ENCODE results near the gene PSTPIP2.

DNA sequence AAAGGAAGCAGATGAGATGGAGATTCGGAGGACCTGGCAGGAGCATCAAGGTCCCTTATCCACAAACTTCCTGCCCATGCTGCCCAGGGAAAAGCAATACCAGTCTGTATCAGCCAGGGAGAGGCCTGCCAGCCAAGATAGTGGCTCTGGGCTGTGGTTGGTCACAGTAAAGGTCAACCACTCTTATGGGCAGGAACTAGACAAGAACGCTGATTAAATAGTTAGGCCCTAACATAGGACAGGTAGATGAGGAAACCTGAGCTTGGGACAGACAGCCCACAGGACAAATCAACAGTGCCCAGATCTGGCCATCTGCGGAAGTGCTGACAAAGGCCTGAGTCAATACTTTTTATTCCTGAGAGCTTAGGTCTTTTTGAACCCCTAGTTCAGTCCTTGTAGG, 10.7 kb downstream of the PSTPIP2 start:
- TF ChIP-seq, protein P1, sequence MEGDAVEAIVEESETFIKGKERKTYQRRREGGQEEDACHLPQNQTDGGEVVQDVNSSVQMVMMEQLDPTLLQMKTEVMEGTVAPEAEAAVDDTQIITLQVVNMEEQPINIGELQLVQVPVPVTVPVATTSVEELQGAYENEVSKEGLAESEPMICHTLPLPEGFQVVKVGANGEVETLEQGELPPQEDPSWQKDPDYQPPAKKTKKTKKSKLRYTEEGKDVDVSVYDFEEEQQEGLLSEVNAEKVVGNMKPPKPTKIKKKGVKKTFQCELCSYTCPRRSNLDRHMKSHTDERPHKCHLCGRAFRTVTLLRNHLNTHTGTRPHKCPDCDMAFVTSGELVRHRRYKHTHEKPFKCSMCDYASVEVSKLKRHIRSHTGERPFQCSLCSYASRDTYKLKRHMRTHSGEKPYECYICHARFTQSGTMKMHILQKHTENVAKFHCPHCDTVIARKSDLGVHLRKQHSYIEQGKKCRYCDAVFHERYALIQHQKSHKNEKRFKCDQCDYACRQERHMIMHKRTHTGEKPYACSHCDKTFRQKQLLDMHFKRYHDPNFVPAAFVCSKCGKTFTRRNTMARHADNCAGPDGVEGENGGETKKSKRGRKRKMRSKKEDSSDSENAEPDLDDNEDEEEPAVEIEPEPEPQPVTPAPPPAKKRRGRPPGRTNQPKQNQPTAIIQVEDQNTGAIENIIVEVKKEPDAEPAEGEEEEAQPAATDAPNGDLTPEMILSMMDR (IDR thresholded peaks at IDR 0.05; ENCODE audit: low read depth, low read length): no peak
- TF ChIP-seq EZH2phosphoT487 (IDR thresholded peaks at IDR 0.05; ENCODE audit: low read depth): no peak
